Vagina (tissue), 2 donors: Measurements from ENCODE around the gene BAG5.

Experiments used
- CTCF ChIP-seq, 3 experiments: fragments of 450-650 bp in 2 of 3; fragments of 200-600 bp in 1 of 3; sonication (generic) in 1 of 3; IDR thresholded peaks; one replicate each; pipeline ENCODE4 v1.5.1; 2017 to 2019; ENCODE audit warnings: antibody characterized with exemption in 3 of 3, mild to moderate bottlenecking in 2 of 3, moderate library complexity in 2 of 3
- POLR2A ChIP-seq, 2 donors: fragments of 450-650 bp; IDR thresholded peaks; one replicate each; pipeline ENCODE4 v1.6.1; 2017; ENCODE audit warnings: antibody characterized with exemption in 2 of 2, mild to moderate bottlenecking in 2 of 2, moderate library complexity in 2 of 2

DNA sequence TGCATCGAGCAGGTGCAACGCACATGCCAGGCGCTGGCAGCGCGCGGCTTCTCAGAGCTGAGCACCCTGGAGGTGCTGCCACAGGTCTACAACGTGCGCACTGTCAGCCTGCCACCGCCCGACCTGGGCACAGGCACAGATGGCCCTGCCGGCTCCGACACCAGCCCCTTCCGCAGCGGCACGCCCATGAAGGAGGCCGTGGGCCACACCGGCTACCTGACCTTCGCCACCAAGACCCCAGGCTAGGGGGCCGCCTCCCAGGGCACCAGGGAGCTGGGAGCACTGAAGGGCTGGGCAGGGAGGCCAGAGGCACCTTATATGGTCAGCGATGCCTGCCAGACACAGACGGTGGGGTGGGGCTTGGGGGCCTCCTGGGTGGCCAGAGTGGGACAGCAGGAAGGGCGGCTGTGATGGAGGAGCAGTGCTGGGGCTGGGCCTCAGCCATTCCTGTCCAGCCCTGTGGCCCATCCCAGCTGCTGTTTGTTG lies 27.8 kb downstream of the BAG5 start:
- TF ChIP-seq CTCF (IDR thresholded peaks at IDR 0.05) (no peak), POLR2A (IDR thresholded peaks at IDR 0.05) (no peak)
